GM18858 (cell line): ENCODE data around the gene TUBGCP4.

ENCODE experiments used
- ATAC-seq: cut with Tn5 transposase; IDR thresholded peaks from one replicate; pipeline ENCODE4 v1.9.1; 2021; ENCODE audit not compliant: unreplicated experiment

TUBGCP4 gene

GRCh38 chr15:43402255-43402654 is 31.4 kb downstream of the TUBGCP4 start:
- ATAC-seq: no peak

DNA sequence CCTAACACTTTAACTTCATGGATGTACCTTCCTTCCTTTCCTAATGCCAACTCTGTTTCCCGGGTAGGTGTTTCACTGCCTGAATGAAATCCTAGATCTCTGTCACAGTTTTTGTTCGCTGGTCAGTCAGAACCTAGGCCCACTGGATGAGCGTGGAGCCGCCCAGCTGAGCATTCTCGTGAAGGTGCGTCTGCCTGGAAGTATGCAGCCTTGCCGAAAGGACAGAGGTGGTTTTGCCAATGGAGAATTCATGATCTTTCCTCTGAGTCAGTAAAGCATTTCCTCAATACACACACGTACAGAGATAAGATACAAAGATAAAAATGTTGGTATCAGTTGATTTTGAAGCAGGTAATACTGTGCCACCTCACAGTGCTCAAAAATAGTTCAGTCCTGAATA is 32.7 kb downstream of the TUBGCP4 start:
- no peak for ATAC-seq

GRCh38 chr15:43404130-43404529 is 33.2 kb downstream of the TUBGCP4 start:
- ATAC-seq: no peak

GRCh38 chr15:43406189-43406588 is 35.3 kb downstream of the TUBGCP4 start:
- no peak for ATAC-seq

- ATAC-seq: no peak
Measured at GRCh38 chr15:43406808-43407207, 35.9 kb downstream of the TUBGCP4 start.

- no peak for ATAC-seq
Measured at GRCh38 chr15:43408789-43409188, 37.9 kb downstream of the TUBGCP4 start.

- ATAC-seq: no peak
Measured at GRCh38 chr15:43410572-43411214, 39.8 kb downstream of the TUBGCP4 start.

- ATAC-seq: no peak
Measured at GRCh38 chr15:43412096-43412495, 41.2 kb downstream of the TUBGCP4 start.

DNA sequence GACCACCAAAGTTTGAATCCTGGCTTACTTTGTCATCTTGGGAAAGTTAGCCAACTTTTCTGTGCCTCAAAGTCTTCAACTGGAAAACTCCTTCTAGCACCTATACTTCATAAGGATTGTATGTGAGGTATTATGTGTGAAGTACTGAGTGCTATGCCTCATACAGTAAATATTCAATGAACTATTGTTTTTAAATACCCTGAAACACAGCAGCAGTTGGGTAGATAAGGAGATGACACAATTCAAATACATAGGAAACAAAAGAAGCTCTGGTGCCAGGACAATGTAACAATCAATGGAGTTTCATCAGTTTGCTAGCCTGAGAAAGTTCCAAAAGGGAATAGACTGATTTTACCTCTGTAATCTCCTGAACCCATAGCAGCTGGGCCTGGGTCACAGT is 43.3 kb downstream of the TUBGCP4 start:
- ATAC-seq: no peak

DNA sequence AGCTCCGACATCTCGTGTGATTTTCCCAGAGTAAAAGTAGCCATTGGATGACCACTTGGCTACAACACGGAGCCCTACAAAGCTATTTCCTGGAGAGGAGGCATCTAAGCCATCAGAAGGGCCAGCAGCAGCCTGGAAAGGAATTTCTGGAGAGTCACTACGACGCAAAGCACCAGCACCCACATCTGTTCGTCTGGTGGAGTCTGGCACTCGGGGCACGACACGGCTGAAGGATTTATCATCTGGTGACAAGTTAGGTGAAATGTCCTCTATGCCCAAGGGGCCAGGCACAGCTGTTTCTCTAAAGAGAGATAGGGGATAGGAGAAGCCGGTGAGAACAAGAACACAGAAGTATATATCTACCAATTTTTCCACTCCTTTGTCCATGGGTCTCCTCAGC is 49.5 kb downstream of the TUBGCP4 start:
- no peak for ATAC-seq

- no peak for ATAC-seq
Measured at GRCh38 chr15:43420876-43421275, 50.0 kb downstream of the TUBGCP4 start.

GRCh38 chr15:43423793-43424192 is 52.9 kb downstream of the TUBGCP4 start:
- ATAC-seq: no peak

DNA sequence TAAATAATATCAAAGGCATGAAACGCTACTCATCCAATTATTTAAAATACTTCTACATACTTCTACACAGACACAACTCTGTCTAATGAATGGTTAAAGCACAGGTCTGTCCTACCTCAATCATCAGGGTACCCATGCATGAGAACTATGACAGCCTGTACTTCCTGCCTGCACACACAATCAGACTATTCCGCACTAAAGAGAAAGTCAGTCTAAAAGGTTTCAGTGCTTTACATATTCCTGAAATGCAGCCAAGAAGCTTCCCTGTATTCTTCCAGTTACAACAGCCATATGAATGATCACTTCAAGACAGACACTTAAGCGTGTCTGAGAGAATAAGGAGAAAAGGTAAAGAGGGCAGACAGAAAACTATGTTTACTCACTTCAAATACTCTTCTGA is 58.8 kb downstream of the TUBGCP4 start:
- ATAC-seq: no peak

DNA sequence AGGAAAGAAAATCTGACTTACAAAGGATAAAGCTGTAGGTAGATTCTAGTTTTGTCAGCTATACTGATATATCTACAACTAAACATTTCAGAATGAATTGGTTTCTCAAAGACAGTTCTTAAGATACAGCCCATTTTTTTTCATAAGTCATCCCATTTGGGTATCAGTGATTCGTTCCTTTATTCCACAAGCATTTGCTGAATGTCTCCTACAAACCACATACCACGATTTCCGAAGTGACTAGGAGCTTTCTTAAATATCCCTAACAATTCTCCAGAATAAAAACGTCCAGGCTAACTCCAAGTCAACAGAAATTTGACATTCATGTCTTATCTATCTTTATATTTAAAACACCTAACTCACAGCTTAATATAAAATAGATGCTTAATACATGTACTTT is 62.3 kb downstream of the TUBGCP4 start:
- no peak for ATAC-seq

GRCh38 chr15:43433661-43434303 is 62.9 kb downstream of the TUBGCP4 start:
- ATAC-seq: no peak

- no peak for ATAC-seq
Measured at GRCh38 chr15:43434446-43434845, 63.5 kb downstream of the TUBGCP4 start.

GRCh38 chr15:43436395-43436794 is 65.5 kb downstream of the TUBGCP4 start:
- no peak for ATAC-seq

- no peak for ATAC-seq
Measured at GRCh38 chr15:43439268-43439667, 68.4 kb downstream of the TUBGCP4 start.

DNA sequence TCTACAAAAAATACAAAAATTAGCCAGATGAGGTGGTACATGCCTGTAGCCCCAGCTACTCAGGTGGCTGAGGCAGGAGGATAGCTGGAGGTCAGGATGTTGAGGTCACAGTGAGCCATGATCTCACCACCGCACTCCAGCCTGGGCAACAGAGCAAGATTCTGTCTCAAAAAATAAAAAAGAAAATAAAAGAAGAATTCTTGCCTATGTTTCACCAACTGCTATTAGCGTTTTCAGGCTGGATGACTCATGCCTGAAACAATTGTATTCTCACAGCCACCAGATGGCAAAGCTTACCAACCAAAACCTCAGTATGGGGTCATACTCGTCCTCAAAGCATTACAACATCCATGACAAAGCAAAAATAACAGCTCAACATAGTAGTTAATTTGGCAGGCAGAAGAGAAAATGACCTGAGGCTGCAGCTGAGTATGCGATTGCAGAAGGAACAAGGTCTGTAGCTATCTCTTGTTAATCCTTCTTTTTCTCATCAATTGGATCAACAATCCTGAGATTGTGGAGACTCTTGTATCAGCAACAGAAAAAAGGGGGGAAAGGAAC is 69.9 kb downstream of the TUBGCP4 start:
- ATAC-seq: peak; percentile 47

GRCh38 chr15:43441316-43441715 is 70.4 kb downstream of the TUBGCP4 start:
- ATAC-seq: no peak

DNA sequence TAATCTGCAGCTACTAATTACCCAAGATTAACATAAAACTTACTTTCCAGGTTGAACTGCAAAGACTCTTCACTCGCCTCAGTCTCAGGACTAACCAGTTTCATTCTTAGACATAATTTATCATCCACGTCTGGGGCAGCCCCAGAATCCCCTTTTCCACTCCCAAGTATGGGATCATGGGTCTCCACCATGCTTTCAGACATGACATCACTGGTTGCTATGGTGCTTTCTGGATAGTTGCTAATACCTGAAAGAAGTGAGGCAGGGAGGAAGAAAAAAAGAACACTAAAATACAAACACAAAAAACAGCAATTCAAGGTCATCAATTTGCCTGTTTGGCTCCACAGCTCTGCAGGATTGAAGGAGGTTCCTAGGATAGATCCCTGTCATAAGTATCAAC is 75.4 kb downstream of the TUBGCP4 start:
- no peak for ATAC-seq

- no peak for ATAC-seq
Measured at GRCh38 chr15:43449981-43450380, 79.1 kb downstream of the TUBGCP4 start.
